Measurements from ENCODE around the gene ZNF277. TPM values are rescaled to one million over a fixed set of nuclear protein-coding genes. Genes with fewer than 3 reads are reported as not detected.
"Not testable (repeated sequence)": the region's sequence is repeated elsewhere in the genome, so short reads cannot be mapped to it uniquely, and the experiment has no call there.

The ZNF277 gene
- total and polyA plus RNA-seq, 10 of the 15 experiments (the other 5 are each of a cell fraction or from before 2014, with no cell fraction given) = 10.6 to 33.9 (median 22.0) TPM

DNA sequence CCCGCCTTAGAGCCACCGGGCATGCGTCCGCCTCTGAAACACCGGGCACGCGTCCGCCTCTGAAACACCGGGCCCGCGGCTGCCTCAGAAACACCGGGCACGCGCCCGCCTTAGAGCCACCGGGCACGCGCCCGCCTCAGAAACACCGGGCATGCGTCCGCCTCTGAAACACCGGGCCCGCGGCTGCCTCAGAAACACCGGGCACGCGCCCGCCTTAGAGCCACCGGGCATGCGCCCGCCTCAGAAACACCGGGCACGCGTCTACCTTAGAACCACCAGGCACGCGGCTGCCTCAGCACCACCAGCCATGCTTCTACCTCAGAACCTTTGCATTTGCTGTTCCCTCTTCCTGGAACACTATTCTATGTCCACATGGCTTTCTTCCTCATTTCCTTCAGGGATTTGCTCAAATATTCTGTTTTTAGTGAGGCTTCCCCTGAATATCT is 185.4 kb downstream of the ZNF277 start:
- under 1% methylated on average over 37 of the region's 37 CpGs for WGBS (ENCODE audit: insufficient coverage, insufficient replicate concordance, low lambda C conversion rate, missing lambda C conversion rate)
- DNase-seq (ENCODE audit: low read depth, low spot score); SMC1A ChIA-PET (ENCODE audit: uncharacterized antibody, unreplicated experiment); H3K79me2 ChIP-seq (ENCODE audit: control insufficient read depth, insufficient read depth, low read length); RAD21 ChIA-PET (ENCODE audit: unreplicated experiment); H4K20me1 ChIP-seq (ENCODE audit: control insufficient read depth, insufficient read depth); BruUV-seq (replicated peaks); in situ Hi-C loops (cut with MboI); H3K27ac ChIP-seq (ENCODE audit: control insufficient read depth, insufficient read depth); H3K9me3 ChIP-seq (replicated peaks; ENCODE audit: control insufficient read depth, insufficient read depth, low read length); H3K4me1 ChIP-seq (ENCODE audit: control insufficient read depth, insufficient read depth, low read length); FAIRE-seq; H3K36me3 ChIP-seq (ENCODE audit: control insufficient read depth in 2 of 2, insufficient read depth in 2 of 2, low read length in 1 of 2); intact Hi-C loops (cut with micrococcal nuclease; ENCODE audit: unreplicated experiment); POLR2A ChIA-PET; H3K27me3 ChIP-seq (replicated peaks in 1 of 2; ENCODE audit: control insufficient read depth in 2 of 2, insufficient read depth in 2 of 2, low read length in 1 of 2); CTCF ChIA-PET: not testable (repeated sequence)
- TF ChIP-seq POLR2A (IDR thresholded peaks at IDR 0.05; ENCODE audit: low read depth, low read length) (0 out of 2 replicates have a peak, but pooled peaks have one; percentile 32), NRF1 (conservative IDR thresholded peaks at IDR 0.05; ENCODE audit: low read depth, low read length) (0 out of 2 replicates have a peak, but pooled peaks have one; percentile 17)
- H3K9ac ChIP-seq (ENCODE audit: control insufficient read depth, insufficient read depth, low read length) = peak overlapping the region; percentile 56; the same call in 1 of the 2 replicates
- peak overlapping the region; percentile 91 for H3K4me2 ChIP-seq (ENCODE audit: control insufficient read depth, insufficient read depth)
- peak overlapping the region; percentile 93 for H2AFZ ChIP-seq (ENCODE audit: control insufficient read depth, low read depth, low read length)
- H3K4me3 ChIP-seq = peak overlapping the region; percentile 62
- ATAC-seq = peak; percentile 83

Other genes starting within 250 kb of the ZNF277 start
- gene DOCK4, start 296 bp upstream of the ZNF277 start, total RNA-seq (2014; rRNA removed) = 0.71 and 0.73 TPM in 2 replicates
- 0.18 and 0.54 TPM in 2 replicates for gene DOCK4, start 296 bp upstream of the ZNF277 start, total RNA-seq (2014; rRNA removed; fragmentation: Illumina TruSeq; extraction: Trizol)
- 0.46 and 0.48 TPM in 2 replicates for gene DOCK4, start 296 bp upstream of the ZNF277 start, total RNA-seq (2021)
- 0.65 and 1.1 TPM in 2 replicates for gene DOCK4, start 296 bp upstream of the ZNF277 start, polyA plus RNA-seq (2011; rRNA removed)
- gene DOCK4, start 296 bp upstream of the ZNF277 start, polyA plus RNA-seq (2014; fragmentation: Illumina TruSeq; extraction: Trizol) = 0.19 and 0.29 TPM in 2 replicates
- gene DOCK4, start 296 bp upstream of the ZNF277 start, polyA plus RNA-seq (2014; fragmentation: Nextera tagmentation; extraction: Ambion mirVana) = under 1 TPM; 0.03 to 0.05 TPM
- 0.10 and 0.18 TPM in 2 replicates for gene DOCK4, start 296 bp upstream of the ZNF277 start, polyA plus RNA-seq (2014; rRNA removed)
- gene DOCK4, start 296 bp upstream of the ZNF277 start, polyA plus RNA-seq (2016; fragmentation: Nextera tagmentation; extraction: Ambion mirVana) = under 1 TPM; 0.08 to 0.59 TPM
- 21.7 and 26.2 TPM in 2 replicates for gene IFRD1, start 243.8 kb downstream of the ZNF277 start, total RNA-seq (2014; rRNA removed)
- gene IFRD1, start 243.8 kb downstream of the ZNF277 start, total RNA-seq (2014; rRNA removed; fragmentation: Illumina TruSeq; extraction: Trizol) = 19.7 and 21.9 TPM in 2 replicates
- 20.0 and 20.1 TPM in 2 replicates for gene IFRD1, start 243.8 kb downstream of the ZNF277 start, total RNA-seq (2021)
- 31.1 and 47.8 TPM in 2 replicates for gene IFRD1, start 243.8 kb downstream of the ZNF277 start, polyA plus RNA-seq (2011; rRNA removed)
- gene IFRD1, start 243.8 kb downstream of the ZNF277 start, polyA plus RNA-seq (2014; fragmentation: Illumina TruSeq; extraction: Trizol) = 16.8 and 17.5 TPM in 2 replicates
- 10 to 100 TPM in 1 of 2 experiments, 1 to 10 TPM in 1; 9.6 to 12.0 TPM for gene IFRD1, start 243.8 kb downstream of the ZNF277 start, polyA plus RNA-seq (2014; fragmentation: Nextera tagmentation; extraction: Ambion mirVana)
- gene IFRD1, start 243.8 kb downstream of the ZNF277 start, polyA plus RNA-seq (2014; rRNA removed) = 18.6 and 18.7 TPM in 2 replicates
- gene IFRD1, start 243.8 kb downstream of the ZNF277 start, polyA plus RNA-seq (2016; fragmentation: Nextera tagmentation; extraction: Ambion mirVana) = 10 to 100 TPM; 25.2 to 25.4 TPM